ELF-1 (cell line): Measurements from ENCODE around the gene FASTK.
"Not testable (repeated sequence)": the region's sequence is repeated elsewhere in the genome, so short reads cannot be mapped to it uniquely, and the experiment has no call there.

Experiments
- DNase-seq: peaks from one replicate; pipeline ENCODE4 v3.0.0-alpha.2; 2016; ENCODE audit warnings: low read depth, low spot score

The FASTK gene

DNA sequence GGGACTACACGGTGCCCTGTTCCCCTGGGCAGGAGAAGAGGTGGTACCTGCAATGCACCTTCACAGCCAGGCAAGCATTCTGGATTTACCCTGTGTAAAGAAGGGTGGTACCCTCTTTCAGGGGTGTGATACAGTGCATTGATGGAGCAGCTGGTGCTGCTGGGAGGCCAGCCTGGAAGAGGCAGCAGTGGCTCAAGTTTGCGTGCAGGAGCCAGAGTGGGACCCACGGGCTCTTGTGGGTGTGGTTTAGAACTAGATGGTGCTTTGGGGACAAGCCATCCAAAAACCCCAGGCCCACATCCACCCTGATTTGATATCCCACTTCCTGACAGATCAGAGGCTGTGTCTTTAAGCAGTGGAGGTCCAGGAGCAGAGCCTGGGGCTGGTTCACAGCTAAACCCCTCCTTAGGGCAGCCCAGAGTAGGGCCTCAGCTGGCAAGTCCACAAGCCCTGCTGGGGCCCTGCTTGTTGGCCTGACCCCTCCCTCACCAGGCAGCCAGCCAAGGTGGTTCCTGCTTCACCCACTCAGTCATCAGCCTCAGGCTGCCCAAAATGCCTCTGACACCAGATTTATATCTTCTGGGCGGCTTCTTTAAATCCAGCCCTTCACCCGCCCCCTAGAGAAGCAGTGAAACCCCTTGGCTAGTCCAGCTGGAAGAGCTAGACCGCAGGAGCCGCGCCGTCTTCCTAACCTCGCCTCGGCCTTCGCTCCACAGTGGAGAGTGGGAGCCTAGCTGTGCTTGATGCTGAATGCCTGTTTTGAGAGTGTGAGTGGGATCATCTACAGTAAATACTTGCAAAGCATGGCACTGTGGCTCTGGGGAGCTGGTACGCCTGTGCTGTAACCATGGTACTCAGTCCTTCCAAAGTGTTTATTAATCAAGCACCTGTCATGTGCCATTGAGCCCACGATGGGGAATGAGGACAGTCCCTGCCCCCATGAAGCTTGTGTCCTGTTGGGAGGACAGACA, 33.7 kb downstream of the FASTK start:
- no peak for DNase-seq

- DNase-seq, result no peak
Observed at GRCh38 chr7:151045967-151046366, 34.6 kb downstream of the FASTK start.

- no peak for DNase-seq
Observed at GRCh38 chr7:151045262-151045661, 35.3 kb downstream of the FASTK start.

DNA sequence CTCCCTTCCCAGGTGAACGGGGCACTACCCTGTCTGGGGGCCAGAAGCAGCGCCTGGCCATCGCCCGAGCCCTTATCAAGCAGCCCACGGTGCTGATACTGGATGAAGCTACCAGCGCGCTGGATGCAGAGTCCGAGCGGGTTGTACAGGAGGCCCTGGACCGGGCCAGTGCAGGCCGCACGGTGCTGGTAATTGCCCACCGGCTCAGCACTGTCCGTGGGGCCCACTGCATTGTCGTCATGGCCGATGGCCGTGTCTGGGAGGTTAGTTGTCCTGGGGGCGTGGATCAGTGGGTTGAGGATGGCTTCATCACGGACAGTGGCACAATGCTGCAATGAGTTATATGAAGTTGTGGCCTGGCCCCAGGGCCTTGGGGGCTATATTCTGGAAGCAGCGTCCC, 36.6 kb downstream of the FASTK start:
- no peak for DNase-seq

DNA sequence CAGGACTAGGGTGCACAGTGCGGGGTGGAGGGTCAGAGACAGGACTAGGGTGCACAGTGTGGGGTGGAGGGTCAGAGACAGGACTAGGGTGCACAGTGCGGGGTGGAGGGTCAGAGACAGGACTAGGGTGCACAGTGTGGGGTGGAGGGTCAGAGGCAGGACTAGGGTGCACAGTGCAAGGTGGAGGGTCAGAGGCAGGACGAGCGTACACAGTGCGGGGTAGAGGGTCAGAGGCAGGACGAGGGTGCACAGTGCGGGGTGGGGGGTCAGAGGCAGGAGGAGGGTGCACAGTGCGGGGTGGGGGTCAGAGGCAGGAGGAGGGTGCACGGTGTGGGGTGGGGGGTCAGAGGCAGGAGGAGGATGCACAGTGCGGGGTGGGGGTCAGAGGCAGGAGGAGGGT, 37.2 kb downstream of the FASTK start:
- DNase-seq, result not testable (repeated sequence)

- no peak for DNase-seq
Observed at GRCh38 chr7:151040616-151041375, 39.8 kb downstream of the FASTK start.

GRCh38 chr7:151039850-151040548, 40.6 kb downstream of the FASTK start:
- DNase-seq, result no peak

- DNase-seq, result peak; percentile 63
Observed at GRCh38 chr7:151038951-151039849, 41.4 kb downstream of the FASTK start.

DNA sequence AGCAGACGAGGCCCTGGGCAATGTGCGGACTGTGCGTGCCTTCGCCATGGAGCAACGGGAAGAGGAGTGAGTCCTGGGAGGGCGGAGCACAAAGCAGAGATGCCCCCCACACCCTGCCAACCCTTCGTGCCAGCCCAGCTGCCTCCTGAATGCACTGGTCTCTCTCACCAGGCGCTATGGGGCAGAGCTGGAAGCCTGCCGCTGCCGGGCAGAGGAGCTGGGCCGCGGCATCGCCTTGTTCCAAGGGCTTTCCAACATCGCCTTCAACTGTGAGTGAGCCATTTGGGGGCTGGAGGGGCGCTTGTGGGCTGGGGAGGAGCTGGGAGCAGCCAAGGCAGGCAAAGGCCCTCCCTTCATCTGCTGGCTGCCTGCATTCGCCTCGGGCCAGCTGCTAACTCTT, 44.7 kb downstream of the FASTK start:
- no peak for DNase-seq

DNA sequence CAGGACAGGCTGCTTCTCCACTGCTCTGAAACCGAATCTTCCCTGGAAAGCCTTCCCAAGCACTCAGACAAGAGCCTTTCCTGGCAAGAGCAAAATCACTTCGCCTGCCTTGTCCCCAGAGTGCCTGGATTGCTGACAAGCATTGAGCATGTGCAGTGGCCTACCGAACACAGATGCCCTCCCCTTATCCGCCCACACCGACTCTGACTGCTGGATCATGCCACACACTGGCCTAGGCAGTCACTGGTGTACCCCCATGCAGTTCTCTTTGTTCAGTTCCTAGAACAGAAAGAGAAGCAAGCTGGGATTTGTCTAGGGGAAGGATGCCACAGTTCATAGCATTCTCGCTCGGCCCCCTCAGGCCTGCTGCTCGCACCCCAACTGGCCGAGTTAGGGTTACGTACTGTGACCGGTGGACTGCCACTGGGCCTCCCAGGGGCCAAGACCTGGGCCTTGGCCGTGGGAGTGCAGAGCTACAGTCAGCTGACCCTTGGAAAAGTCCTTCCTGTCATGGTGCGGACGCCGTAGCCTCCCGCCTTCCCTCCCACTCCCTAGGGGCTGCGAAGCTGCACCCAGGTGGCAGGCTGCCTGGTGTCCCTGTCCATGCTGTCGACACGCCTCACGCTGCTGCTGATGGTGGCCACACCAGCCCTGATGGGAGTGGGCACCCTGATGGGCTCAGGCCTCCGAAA, 45.4 kb downstream of the FASTK start:
- DNase-seq, result no peak

GRCh38 chr7:151034312-151035025, 46.1 kb downstream of the FASTK start:
- DNase-seq, result no peak

DNA sequence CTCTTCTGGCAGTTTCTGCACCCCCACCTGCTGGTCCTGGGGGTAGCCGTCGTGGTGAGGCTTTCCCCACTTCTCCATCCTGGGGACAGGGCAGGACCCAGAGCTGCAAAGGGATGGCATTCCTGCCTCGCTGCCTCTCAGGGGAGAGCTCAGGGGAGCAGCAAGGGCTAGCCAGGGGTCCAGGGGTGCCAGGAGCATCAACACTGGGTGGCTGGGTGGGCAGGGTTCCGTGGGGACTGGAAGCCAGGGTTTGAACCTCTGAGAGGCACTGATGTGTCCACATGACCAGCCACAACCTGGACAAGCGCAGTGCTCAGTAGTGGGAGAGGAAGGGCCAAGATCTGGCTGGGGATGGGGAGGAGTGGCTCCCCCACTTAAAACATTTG, 46.8 kb downstream of the FASTK start:
- DNase-seq, result no peak

DNA sequence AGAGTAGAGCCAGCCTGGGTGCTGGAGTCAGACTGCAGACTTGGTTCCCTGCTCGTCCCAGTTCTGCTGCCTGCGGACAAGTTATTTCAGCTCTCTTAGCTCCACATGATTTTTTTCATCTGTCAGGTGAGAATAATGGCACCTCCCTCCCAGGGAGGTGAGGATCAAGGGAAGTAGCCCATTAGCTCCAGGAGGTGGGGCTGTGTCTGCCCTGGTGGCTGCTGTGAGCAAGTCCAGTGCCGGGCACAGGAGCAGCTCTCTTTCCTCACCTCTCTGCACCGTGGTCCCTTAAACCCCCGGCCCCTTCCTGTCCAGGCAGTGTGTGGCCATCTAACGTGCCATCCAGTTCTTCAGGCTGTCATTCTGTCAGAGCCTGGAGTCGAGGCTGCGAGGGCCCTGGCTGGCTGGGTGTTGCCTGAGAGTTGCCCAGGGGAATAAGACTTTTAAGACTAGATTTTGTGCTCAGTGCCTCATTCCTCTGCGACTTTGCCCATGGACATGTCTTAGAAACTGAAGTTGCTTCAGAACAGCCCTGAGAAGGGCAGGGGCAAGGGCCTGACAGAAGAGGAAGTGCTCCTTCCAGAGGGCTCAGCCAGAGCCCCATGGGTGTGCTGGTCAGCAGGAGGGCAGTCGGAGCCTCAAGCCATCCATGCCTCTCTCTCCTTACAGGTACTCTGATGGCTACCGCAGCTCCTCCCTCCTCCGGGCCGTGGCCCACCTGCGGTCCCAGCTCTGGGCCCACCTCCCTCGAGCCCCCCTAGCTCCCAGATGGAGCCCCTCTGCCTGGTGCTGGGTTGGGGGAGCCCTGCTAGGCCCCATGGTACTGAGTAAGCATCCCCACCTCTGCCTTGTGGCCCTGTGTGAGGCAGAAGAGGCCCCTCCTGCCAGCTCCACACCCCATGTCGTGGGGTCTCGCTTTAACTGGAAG, 47.4 kb downstream of the FASTK start:
- peak; percentile 36 for DNase-seq

- DNase-seq, result no peak
Observed at GRCh38 chr7:151031011-151031410, 49.6 kb downstream of the FASTK start.

DNA sequence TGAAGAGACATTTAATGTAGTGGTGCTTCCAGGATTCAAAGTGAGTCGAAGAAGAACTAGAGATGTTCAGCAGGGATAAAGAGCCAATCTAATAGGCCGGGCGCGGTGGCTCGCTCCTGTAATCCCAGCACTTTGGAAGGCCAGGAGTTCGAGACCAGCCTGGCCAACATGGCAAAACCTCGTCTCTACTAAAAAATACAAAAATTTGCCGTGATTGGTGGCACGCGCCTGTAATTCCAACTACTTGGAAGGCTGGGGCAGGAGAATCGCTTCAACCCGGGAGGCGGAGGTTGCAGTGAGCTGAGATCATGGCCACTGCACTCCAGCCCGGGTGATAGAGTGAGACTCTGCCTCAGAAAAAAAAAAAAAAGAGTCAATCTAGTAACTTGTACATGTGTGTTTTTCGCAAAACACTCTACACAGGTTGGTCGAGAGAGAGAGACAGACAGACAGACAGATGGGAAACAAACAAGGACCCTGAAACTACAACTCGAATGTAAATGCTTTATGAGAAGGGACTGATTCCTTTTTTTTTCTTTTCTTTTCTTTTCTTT, 51.6 kb downstream of the FASTK start:
- DNase-seq, result no peak

DNA sequence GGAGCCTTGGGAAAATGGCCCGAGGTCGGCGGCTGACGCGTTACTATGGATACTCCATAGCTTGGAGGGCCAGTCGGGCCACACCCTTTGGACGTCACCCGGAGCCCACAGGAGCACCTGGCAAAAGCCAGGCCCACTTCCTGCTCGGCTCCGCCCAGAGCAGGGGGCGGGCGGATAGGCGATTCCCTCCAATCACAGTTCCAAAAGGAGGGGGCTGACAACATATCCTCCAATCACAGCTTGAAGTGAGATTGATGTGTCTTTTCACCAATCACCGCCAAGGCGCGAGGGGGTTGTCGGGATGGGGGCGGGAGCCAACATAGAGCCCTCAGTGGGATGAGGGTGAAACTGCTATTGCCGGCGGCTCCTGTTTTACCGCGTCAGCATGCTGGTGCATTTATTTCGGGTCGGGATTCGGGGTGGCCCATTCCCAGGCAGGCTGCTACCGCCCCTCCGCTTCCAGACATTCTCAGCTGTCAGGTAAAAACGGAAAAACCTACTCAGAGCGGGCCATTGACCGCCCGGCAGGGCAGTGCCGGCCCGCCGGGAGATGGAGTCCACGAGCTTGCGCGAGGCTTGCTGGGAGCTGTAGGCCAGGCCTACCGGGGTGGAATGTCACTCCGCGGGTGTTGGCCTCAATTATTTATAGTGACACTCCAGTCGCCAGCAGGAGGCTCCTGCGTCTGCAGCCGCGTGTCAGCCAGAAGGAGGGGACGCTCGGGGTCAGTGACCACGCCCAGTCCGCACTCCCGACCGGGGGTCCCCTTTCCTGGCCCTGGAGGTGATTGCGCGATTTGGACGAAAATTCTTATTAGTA, 52.3 kb downstream of the FASTK start, which contains the start of gene ABCB8:
Gene ABCB8 (plus strand): TSS at position 320 of the 817 bp plus-strand sequence. CDS start 66 bp downstream, at position 386.
- DNase-seq, result peak; percentile 100

GRCh38 chr7:151027728-151028130, 52.9 kb downstream of the FASTK start:
- DNase-seq, result not testable (repeated sequence)
